NCI-H1436 treated with DMSO at 0.1 percent for 48 hours (cell line): ENCODE measurements around the gene ORM2.

Source experiments
- DNase-seq: peaks from one replicate; lab custom pipeline; 2025; lab: John Stamatoyannopoulos, UW

The ORM2 gene

GRCh38 chr9:114294664-114295063 lies 35.0 kb upstream of the ORM2 start:
- no peak for DNase-seq

GRCh38 chr9:114296338-114296737 lies 33.3 kb upstream of the ORM2 start:
- DNase-seq, result no peak

- no peak for DNase-seq
Measured at GRCh38 chr9:114299286-114300152, 30.1 kb upstream of the ORM2 start.

- no peak for DNase-seq
Measured at GRCh38 chr9:114300153-114300845, 29.4 kb upstream of the ORM2 start.

GRCh38 chr9:114300846-114301797 lies 28.5 kb upstream of the ORM2 start:
- DNase-seq, result no peak

GRCh38 chr9:114301798-114302565 lies 27.7 kb upstream of the ORM2 start:
- no peak for DNase-seq

- DNase-seq, result no peak
Measured at GRCh38 chr9:114302727-114303126, 26.9 kb upstream of the ORM2 start.

- no peak for DNase-seq
Measured at GRCh38 chr9:114303571-114303970, 26.1 kb upstream of the ORM2 start.

- DNase-seq, result no peak
Measured at GRCh38 chr9:114303977-114304376, 25.7 kb upstream of the ORM2 start.

GRCh38 chr9:114304416-114305188 lies 25.1 kb upstream of the ORM2 start:
- no peak for DNase-seq

GRCh38 chr9:114307899-114308267 lies 21.8 kb upstream of the ORM2 start:
- no peak for DNase-seq

GRCh38 chr9:114308361-114308950 lies 21.2 kb upstream of the ORM2 start:
- no peak for DNase-seq

GRCh38 chr9:114309096-114309495 lies 20.6 kb upstream of the ORM2 start:
- no peak for DNase-seq

GRCh38 chr9:114310471-114311450 lies 18.9 kb upstream of the ORM2 start:
- DNase-seq, result no peak

GRCh38 chr9:114311571-114312512 lies 17.8 kb upstream of the ORM2 start:
- DNase-seq, result no peak

GRCh38 chr9:114312513-114312875 lies 17.2 kb upstream of the ORM2 start:
- no peak for DNase-seq

- DNase-seq, result no peak
Measured at GRCh38 chr9:114313186-114313585, 16.5 kb upstream of the ORM2 start.

- DNase-seq, result no peak
Measured at GRCh38 chr9:114314256-114314867, 15.3 kb upstream of the ORM2 start.
